Effector memory CD4-positive, alpha-beta T cell (primary cell): ENCODE measurements around the gene C3orf62.

Source experiments
- DNase-seq, 3 donors: peaks; one replicate each; pipeline ENCODE4 v3.0.0-alpha.2; 2020
- H3K27ac ChIP-seq: 2 replicates; pipeline ENCODE4 v1.7.0; 2013; ENCODE audit warnings: mild to moderate bottlenecking, low read length, moderate library complexity; ENCODE audit not compliant: insufficient read depth, poor library complexity, severe bottlenecking
- H3K27me3 ChIP-seq: replicated peaks from 2 replicates; pipeline ENCODE4 v1.7.0; 2013; ENCODE audit warnings: mild to moderate bottlenecking, low read length; ENCODE audit not compliant: insufficient read depth, control insufficient read depth, poor library complexity, severe bottlenecking
- H3K36me3 ChIP-seq: 2 replicates; pipeline ENCODE4 v1.7.0; 2013; ENCODE audit warnings: mild to moderate bottlenecking, low read length, moderate library complexity; ENCODE audit not compliant: control insufficient read depth, insufficient read depth
- H3K4me1 ChIP-seq: 2 replicates; pipeline ENCODE4 v1.7.0; 2013; ENCODE audit warnings: low read length, mild to moderate bottlenecking; ENCODE audit not compliant: control insufficient read depth, insufficient read depth, poor library complexity, severe bottlenecking
- H3K4me3 ChIP-seq: 2 replicates; pipeline ENCODE4 v1.7.0; 2013; ENCODE audit warnings: low read length, low read depth, mild to moderate bottlenecking; ENCODE audit not compliant: insufficient read depth, poor library complexity, severe bottlenecking
- H3K9me3 ChIP-seq: 2 replicates; pipeline ENCODE4 v1.7.0; 2013; ENCODE audit warnings: mild to moderate bottlenecking, low read length, moderate library complexity; ENCODE audit not compliant: control insufficient read depth

The C3orf62 gene

DNA sequence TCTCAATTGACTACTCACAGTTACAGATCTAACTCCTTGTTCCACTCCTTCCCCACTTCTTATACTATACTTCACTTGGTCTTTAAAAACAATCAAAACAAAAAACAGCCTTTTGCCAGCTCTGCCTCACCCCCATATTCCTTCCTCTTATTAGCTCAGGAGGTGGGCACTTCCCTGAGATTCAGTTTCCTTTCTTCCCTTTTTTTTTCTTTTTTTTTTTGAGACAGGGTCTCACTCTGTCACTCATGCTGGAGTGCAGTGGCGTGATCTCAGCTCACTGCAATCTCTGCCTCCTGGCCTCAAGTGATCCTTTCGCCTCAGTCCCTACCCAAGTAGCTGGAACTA lies 6.9 kb downstream of the C3orf62 start:
- no peaks in the 10 kb centered on the region for H3K27me3 ChIP-seq
- no peaks in the 10 kb centered on the region for H3K9me3 ChIP-seq
- no peak for DNase-seq
- no peak overlapping the region for H3K27ac ChIP-seq
- H3K4me3 ChIP-seq = no peak overlapping the region
- no peaks in the 10 kb centered on the region for H3K4me1 ChIP-seq
- H3K36me3 ChIP-seq = peaks cover 4% of the 10 kb centered on the region

DNA sequence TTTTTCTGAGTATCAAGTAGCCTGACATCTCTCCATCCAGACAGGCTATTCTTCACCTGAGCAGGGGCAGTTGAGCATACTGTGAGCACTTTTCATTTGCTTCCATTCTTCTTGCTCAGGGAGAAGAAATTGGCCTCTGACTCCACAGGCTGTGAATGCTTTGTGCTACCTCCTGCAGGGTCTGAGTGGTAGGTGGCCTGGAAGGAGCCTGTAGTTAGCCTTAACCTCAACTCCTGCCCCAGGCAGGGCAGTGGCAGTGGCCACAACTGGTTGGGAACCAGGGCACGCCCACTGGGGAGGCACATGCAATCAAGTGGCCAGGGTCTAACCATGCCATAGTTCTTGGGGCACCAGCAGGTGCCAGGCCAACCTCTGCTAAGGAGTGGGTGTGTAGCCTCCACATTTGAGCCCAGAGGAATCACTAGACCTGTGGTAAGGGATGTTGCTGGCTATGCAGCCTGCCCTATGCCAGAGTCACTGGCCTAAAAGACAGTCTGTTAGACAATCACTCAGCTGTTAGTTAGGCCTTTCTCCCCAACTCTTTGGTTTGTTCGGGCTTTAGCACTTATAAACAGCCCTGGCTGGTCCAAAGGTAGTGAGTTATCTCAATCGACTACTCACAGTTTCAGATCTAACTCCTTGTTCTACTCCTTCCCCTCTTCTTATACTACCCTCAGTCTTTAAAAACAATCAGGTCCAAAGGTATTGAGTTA lies 7.4 kb downstream of the C3orf62 start:
- H3K27ac ChIP-seq = no peak overlapping the region
- peaks cover 4% of the 10 kb centered on the region for H3K36me3 ChIP-seq
- no peaks in the 10 kb centered on the region for H3K4me1 ChIP-seq
- DNase-seq = no peak
- no peak overlapping the region for H3K4me3 ChIP-seq
- no peaks in the 10 kb centered on the region for H3K9me3 ChIP-seq
- no peaks in the 10 kb centered on the region for H3K27me3 ChIP-seq

DNA sequence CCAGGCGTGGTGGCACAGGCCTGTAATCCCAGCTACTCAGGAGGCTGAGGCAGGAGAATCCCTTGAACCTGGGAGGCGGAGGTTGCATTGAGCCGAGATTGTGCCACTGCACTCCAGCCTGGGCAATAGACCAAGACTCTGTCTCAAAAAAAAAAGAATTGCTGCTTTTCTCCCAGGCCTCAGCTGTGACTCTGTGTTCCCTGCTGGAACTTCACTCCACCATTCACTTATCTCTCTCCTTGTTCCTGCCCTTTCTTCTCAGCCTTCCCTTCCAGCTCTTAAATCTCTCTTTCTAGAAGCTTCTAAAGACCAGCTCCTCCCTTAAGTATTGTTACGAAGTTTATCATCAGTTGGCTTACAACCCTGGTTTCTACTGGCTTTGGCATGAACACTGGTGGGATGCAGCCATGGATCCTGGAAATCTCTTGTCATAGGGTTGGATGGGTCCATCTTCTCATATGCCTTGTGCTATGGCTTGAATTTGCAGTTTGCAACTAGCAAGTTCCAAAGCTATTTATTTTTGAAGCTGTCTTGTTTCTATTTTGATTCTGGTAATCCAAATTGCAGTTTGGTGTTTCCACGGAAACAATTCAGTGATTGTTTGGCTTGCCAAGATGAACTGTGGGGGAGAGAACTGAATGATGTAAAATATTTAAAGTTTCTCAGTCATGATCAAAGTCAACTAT lies 10.5 kb downstream of the C3orf62 start:
- Histone ChIP-seq H3K9me3 (no peaks in the 10 kb centered on the region), H3K27me3 (no peaks in the 10 kb centered on the region), H3K4me1 (no peaks in the 10 kb centered on the region), H3K27ac (no peak overlapping the region), H3K36me3 (peaks cover 4% of the 10 kb centered on the region), H3K4me3 (no peak overlapping the region)
- no peak for DNase-seq

DNA sequence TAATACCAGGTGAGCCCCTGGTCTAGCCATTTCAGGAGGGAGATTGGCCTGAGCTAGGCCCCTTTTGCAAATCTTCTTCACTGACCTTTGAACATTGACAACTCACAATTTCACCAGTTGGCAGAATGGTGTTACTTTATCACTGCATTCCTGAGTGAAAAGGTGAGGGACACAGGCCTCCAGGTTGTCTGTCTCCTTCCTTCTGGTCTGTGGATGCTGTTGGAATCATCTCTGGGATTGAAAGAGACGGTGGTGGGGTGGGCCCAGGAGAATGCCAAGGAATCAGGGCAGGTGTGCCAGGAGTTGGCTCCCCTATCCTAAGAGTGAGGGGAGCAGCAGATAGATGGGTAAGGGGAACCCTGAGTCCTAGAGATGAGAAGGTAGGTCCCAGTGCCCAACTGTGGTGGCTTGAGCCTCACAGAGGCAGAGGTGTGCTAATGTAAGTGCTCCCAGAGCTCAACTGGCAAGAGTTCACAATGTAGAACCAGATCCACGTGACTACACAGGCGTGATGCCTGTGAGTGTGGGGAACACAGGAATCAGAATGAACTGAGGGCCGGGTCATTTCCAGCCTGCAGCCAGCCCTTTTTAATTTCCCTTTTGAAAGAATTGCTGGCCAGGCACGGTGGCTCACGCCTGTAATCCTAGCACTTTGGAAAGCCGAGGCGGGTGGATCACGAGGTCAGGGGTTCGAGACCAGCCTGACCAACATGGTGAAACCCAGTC lies 11.2 kb downstream of the C3orf62 start:
- Histone ChIP-seq H3K27me3 (no peaks in the 10 kb centered on the region), H3K4me3 (no peak overlapping the region), H3K27ac (no peak overlapping the region), H3K4me1 (no peaks in the 10 kb centered on the region), H3K36me3 (peaks cover 4% of the 10 kb centered on the region), H3K9me3 (no peaks in the 10 kb centered on the region)
- DNase-seq = no peak

DNA sequence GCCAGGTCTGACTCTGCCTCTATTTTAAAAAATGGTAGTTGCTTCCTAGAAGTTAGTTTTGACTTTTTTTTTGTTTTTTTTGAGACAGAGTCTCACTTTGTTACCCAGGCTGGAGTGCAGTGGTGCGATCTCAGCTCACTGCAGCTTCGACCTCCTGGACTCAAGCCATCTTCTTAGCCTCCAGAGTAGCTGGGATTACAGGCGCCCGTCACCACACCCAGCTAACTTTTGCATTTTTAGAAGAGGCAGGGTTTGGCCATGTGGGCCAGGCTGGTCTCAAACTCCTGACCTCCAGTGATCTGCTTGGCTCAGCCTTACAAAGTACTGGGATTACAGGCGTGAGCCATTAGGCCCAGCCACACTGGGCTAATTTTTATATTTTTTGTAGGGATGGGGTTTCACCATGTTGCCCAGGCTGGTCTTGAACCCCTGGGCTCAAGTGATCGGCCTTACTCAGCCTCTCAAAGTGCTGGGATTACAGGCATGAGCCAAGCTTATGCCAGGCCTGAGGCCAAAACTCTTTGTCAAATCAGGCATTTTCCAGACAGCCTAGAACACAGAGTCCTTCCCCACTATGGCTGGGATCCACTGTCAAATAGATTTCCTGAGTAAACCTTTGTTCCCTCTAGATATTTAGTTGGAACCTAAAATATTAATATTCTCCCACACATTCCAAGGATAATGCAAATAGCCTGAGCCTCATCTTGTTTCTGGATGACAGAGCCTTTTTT lies 13.7 kb downstream of the C3orf62 start:
- H3K9me3 ChIP-seq = no peaks in the 10 kb centered on the region
- no peaks in the 10 kb centered on the region for H3K27me3 ChIP-seq
- H3K4me1 ChIP-seq = no peaks in the 10 kb centered on the region
- H3K27ac ChIP-seq = no peak overlapping the region
- no peaks in the 10 kb centered on the region for H3K36me3 ChIP-seq
- no peak for DNase-seq
- H3K4me3 ChIP-seq = no peak overlapping the region

DNA sequence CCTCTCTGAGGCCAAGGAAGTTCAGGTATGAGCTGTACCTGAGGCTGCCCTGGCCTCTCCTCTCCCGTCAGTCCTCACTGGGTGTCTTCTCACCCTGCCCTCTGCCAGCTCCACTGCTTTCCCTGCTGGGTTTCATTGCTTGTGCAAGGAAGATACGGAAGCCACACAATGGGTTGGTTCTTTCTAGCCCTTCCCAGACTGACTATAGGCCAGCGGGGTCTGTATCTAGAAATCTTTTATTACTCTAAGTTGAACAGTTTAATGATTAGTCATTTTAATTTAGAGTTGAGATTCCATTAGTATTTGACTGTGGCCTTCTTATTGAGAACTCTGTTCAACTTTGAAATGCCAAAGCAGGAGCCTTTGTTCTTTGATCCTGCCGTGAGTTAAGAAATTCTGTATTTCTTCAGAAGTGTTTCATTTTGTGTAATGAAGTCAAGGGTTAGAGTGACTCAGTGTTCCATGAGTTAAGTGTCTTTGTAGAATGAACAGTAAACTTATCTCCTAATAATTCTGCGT lies 16.2 kb downstream of the C3orf62 start:
- Histone ChIP-seq H3K9me3 (no peaks in the 10 kb centered on the region), H3K27ac (no peak overlapping the region), H3K27me3 (no peaks in the 10 kb centered on the region), H3K4me1 (no peaks in the 10 kb centered on the region), H3K36me3 (no peaks in the 10 kb centered on the region), H3K4me3 (no peak overlapping the region)
- DNase-seq = no peak

DNA sequence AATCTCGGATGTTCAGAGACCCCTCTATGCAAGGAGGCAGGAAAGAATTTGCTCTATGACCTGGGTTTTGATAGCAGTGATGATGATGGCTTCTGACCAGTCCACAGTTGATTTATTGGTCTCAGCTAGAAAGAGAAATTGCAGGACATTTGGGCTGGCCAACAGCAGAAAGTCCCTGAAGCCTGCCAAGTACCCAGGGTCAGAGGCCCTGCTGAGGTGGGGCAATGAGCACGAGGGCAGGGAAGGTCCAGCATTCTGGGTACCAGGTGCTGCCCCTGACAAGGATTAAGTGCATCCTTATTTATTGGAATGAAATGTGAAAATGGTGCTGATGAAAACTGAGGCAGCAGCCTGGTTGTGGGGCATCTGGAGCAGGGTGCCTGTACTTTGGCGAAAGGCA lies 19.8 kb downstream of the C3orf62 start:
- Histone ChIP-seq H3K4me3 (no peak overlapping the region), H3K4me1 (no peaks in the 10 kb centered on the region), H3K36me3 (no peaks in the 10 kb centered on the region), H3K27me3 (no peaks in the 10 kb centered on the region), H3K9me3 (no peaks in the 10 kb centered on the region), H3K27ac (no peak overlapping the region)
- DNase-seq = no peak

DNA sequence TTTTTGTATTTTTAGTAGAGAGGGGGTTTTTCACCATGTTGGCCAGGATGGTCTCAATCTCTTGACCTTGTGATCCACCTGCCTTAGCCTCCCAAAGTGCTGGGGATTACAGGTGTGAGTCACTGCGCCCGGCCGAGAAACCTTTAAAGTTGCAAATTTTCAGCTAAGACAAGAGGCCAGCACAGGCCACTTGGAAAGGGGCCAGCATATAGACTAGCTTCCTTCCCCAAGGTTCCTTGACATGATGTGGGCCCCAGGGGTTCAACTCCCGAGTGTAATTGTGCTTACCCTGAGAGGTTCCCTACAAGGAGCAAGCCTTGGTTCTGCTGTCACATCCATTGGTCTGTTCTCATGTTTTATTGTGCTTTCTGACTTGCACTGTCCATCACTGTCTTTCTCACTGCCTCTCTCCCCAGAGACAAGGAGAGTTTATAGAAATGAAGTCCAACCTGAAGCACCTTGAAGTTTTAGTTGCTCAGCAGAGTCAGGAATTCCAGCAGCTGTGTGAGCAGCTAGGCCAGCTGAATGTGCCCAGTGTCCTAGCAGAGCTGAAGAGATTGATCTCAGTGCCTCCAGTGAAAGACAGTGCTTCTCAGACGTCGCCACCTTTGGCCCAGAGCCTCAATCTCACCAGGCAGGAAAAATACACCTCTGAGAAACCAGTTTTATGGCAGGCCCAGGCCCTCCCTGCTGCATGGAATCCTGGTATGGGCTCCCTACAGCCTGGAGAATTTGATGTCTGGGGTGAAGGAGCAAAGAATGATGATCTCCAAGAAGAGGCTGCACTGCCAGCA lies 21.1 kb downstream of the C3orf62 start:
- Histone ChIP-seq H3K27me3 (no peaks in the 10 kb centered on the region), H3K4me3 (no peak overlapping the region), H3K27ac (no peak overlapping the region), H3K9me3 (no peaks in the 10 kb centered on the region), H3K4me1 (no peaks in the 10 kb centered on the region), H3K36me3 (no peaks in the 10 kb centered on the region)
- DNase-seq = no peak

DNA sequence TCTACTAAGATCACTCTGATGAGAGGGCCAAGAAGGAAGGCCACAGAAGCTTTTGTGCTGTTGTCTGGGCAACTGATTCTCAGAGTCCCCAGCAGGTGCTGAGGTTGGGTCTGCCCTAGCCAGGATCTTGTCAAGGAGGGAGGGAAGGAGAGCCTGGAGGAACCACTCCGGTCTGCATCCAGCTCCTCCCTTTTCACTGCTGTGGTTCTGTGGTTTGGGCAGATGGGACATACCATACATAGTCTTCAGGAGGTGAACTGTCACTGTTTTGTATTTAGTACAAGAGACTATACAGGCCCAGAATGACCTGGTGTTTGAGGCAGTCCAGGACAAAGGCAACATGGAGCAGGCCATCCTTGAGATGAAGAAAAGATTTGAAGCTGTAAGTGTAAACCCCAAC lies 21.9 kb downstream of the C3orf62 start:
- H3K27ac ChIP-seq = no peak overlapping the region

More for the DNA sequence above, 21.9 kb downstream of the C3orf62 start:
- H3K9me3 ChIP-seq = no peaks in the 10 kb centered on the region
- no peaks in the 10 kb centered on the region for H3K4me1 ChIP-seq
- H3K36me3 ChIP-seq = no peaks in the 10 kb centered on the region
- DNase-seq = no peak
- no peaks in the 10 kb centered on the region for H3K27me3 ChIP-seq
- H3K4me3 ChIP-seq = no peak overlapping the region
